Astrocyte of the cerebellum (primary cell): ENCODE measurements around the gene BBS9.

Source experiments
- DNase-seq: peaks from one replicate; pipeline ENCODE4 v3.0.0-alpha.2; 2011; ENCODE audit warnings: low read depth
- H3K4me3 ChIP-seq: 2 replicates; pipeline ENCODE4 v1.5.1; 2011; ENCODE audit warnings: mild to moderate bottlenecking, low read depth, low read length, moderate library complexity
- in situ Hi-C: cut with HindIII; loops from 2 replicates; pipeline ENCODE4 v1.10.0; 2017; ENCODE audit warnings: low sequenced_read_pairs
- TF ChIP-seq, protein P1 (sequence below): IDR thresholded peaks from 2 replicates; pipeline ENCODE4 v1.5.1; 2012; ENCODE audit warnings: low read length, low read depth, moderate library complexity, mild to moderate bottlenecking; ENCODE audit errors: missing control alignments

BBS9 gene

GRCh38 chr7:33539198-33539597 lies 409.8 kb downstream of the BBS9 start:
- no peak overlapping the region for H3K4me3 ChIP-seq
- in situ Hi-C loops: no loop called here
- TF ChIP-seq, protein P1, sequence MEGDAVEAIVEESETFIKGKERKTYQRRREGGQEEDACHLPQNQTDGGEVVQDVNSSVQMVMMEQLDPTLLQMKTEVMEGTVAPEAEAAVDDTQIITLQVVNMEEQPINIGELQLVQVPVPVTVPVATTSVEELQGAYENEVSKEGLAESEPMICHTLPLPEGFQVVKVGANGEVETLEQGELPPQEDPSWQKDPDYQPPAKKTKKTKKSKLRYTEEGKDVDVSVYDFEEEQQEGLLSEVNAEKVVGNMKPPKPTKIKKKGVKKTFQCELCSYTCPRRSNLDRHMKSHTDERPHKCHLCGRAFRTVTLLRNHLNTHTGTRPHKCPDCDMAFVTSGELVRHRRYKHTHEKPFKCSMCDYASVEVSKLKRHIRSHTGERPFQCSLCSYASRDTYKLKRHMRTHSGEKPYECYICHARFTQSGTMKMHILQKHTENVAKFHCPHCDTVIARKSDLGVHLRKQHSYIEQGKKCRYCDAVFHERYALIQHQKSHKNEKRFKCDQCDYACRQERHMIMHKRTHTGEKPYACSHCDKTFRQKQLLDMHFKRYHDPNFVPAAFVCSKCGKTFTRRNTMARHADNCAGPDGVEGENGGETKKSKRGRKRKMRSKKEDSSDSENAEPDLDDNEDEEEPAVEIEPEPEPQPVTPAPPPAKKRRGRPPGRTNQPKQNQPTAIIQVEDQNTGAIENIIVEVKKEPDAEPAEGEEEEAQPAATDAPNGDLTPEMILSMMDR: no peak
- DNase-seq: no peak

DNA sequence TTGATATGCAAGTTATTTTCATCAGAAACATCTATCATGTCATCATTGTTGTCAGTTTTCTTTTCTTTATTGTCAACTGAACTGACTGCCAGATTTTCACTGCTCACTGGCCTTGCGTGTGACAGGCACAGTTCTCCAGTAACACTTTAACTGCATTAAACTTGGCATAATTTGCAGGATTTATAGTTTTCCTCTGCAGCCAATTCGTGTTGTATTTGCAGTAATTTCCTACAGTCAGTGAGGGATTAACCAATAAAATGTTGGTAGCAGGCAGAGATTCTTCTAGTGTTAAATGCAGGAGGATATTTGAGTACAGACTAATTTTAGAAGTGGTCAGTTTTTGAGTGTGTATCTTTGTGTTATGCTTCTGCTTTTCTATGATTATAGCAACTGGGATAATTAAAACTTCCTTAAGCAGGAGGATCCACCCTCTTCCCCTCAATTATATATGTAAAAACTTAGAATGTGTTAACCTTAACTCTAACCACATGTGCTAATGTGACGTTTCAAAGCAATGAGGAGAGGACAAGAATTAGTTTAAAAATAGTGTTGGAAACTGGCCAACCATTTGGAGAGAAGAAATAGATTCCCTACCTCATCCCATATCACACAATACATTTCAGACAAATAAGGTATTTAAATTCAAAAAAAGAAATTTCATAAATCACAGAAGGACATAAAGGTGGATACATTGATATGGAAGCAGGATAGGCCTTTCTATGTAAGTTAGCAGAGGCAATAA lies 410.5 kb downstream of the BBS9 start:
- TF ChIP-seq, protein P1: no peak
- H3K4me3 ChIP-seq: no peak overlapping the region
- in situ Hi-C loops: no loop called here
- DNase-seq: no peak

GRCh38 chr7:33547880-33548279 lies 418.5 kb downstream of the BBS9 start:
- TF ChIP-seq, protein P1: no peak
- no peak for DNase-seq
- no peak overlapping the region for H3K4me3 ChIP-seq
- in situ Hi-C loops: no loop called here

DNA sequence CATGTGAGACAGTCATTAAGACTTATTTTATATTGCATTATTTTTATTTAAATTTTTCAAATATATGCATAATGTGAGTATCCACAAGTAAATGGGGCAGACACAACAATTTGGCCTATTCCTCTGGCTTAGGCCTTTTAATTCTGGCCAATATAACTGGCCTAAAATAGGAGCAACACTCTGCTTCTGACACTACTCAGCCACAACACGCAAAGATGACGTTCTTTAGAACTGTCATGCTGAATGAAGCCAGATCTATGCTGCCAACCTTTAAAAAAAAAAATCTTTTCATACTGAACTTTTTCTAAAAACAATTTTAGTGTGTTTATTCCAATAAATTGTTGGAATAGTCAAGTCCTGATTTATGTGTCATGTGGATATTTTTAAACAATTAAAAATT lies 421.0 kb downstream of the BBS9 start:
- no peak overlapping the region for H3K4me3 ChIP-seq
- TF ChIP-seq, protein P1: no peak
- in situ Hi-C loops: no loop called here
- no peak for DNase-seq

- H3K4me3 ChIP-seq: no peak overlapping the region
- in situ Hi-C loops: no loop called here
- TF ChIP-seq, protein P1: no peak
- no peak for DNase-seq
Observed at GRCh38 chr7:33550979-33551378, 421.6 kb downstream of the BBS9 start.

DNA sequence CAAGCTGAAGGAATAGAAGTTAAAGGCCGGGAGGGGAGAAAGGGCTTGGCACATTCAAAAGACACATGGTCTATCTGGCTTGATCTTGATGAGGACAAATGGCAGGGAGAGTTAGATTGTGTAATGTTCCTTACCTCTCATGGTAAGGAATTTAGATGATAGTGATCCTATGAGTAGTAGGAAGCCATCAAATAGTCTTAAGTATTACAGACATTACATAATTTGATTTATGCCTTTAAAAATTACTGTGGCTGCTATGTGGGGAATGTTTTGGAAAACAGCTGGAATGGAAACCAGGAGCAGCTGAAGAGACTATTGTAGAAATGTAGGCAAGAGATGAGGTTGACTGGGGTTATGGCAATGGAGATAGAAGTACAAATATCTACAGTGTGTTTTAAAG lies 424.7 kb downstream of the BBS9 start:
- H3K4me3 ChIP-seq: no peak overlapping the region
- DNase-seq: no peak
- TF ChIP-seq, protein P1: no peak
- in situ Hi-C loops: no loop called here
